MM.1S (cell line): Measurements from ENCODE around the gene TSHZ2.

Source experiments
- DNase-seq: peaks from one replicate; pipeline ENCODE4 v3.0.0-alpha.2; 2015
- H2AFZ ChIP-seq: fragments of 300-600 bp; sonication (generic); 2 replicates; pipeline ENCODE4 v1.6.0; 2016; ENCODE audit warnings: antibody characterized with exemption, low read length
- H3F3A ChIP-seq: fragments of 300-600 bp; sonication (generic); 2 replicates; pipeline ENCODE4 v1.6.1; 2016; ENCODE audit warnings: mild to moderate bottlenecking, antibody characterized with exemption, low read length, moderate library complexity, mixed read lengths; ENCODE audit not compliant: insufficient read depth
- H3K27ac ChIP-seq: fragments of 300-600 bp; sonication (generic); 2 replicates; pipeline ENCODE4 v1.5.1; 2016; ENCODE audit warnings: mild to moderate bottlenecking, low read length
- H3K27me3 ChIP-seq: fragments of 300-600 bp; sonication (generic); replicated peaks from 2 replicates; pipeline ENCODE4 v1.6.0; 2016; ENCODE audit warnings: low read length; ENCODE audit not compliant: insufficient read depth
- H3K36me3 ChIP-seq: fragments of 300-600 bp; sonication (generic); replicated peaks from 2 replicates; pipeline ENCODE4 v1.6.1; 2016; ENCODE audit warnings: mild to moderate bottlenecking, low read length, mixed read lengths; ENCODE audit not compliant: insufficient read depth
- H3K4me1 ChIP-seq: fragments of 300-600 bp; sonication (generic); 2 replicates; pipeline ENCODE4 v1.6.1; 2016; ENCODE audit warnings: low read length, mixed read lengths
- H3K4me2 ChIP-seq: fragments of 300-600 bp; sonication (generic); 2 replicates; pipeline ENCODE4 v1.6.0; 2016; ENCODE audit warnings: low read depth, low read length
- H3K4me3 ChIP-seq: fragments of 300-600 bp; sonication (generic); 2 replicates; pipeline ENCODE4 v1.5.1; 2016; ENCODE audit warnings: low read length, mixed read lengths
- H3K79me2 ChIP-seq: fragments of 300-600 bp; sonication (generic); 2 replicates; pipeline ENCODE4 v1.6.1; 2016; ENCODE audit warnings: mixed run types, low read length, mixed read lengths
- H3K9ac ChIP-seq: fragments of 300-600 bp; sonication (generic); 2 replicates; pipeline ENCODE4 v1.6.1; 2016; ENCODE audit warnings: low read length, mixed read lengths
- H3K9me2 ChIP-seq: fragments of 300-600 bp; sonication (generic); replicated peaks from 2 replicates; pipeline ENCODE4 v1.6.1; 2016; ENCODE audit warnings: mild to moderate bottlenecking, low read length, mixed read lengths; ENCODE audit not compliant: insufficient read depth
- H3K9me3 ChIP-seq: fragments of 300-600 bp; sonication (generic); replicated peaks from 2 replicates; pipeline ENCODE4 v1.6.1; 2016; ENCODE audit warnings: mild to moderate bottlenecking, low read length, mixed read lengths; ENCODE audit not compliant: insufficient read depth
- H4K20me1 ChIP-seq: fragments of 300-600 bp; sonication (generic); 2 replicates; pipeline ENCODE4 v1.6.1; 2016; ENCODE audit warnings: mild to moderate bottlenecking, low read length, moderate library complexity, mixed read lengths; ENCODE audit not compliant: insufficient read depth
- EZH2 ChIP-seq: fragments of 300-600 bp; sonication (generic); optimal IDR thresholded peaks from 2 replicates; pipeline ENCODE3; 2017; ENCODE audit warnings: low read depth, mild to moderate bottlenecking, antibody characterized with exemption, low read length, mixed read lengths
- EZH2phosphoT487 ChIP-seq: fragments of 300-600 bp; sonication (generic); IDR thresholded peaks from 2 replicates; pipeline ENCODE4 v1.6.1; 2018; ENCODE audit warnings: antibody characterized with exemption, low read length
- TF ChIP-seq, protein P1 (sequence below): fragments of 300-600 bp; sonication (generic); IDR thresholded peaks from 2 replicates; pipeline ENCODE4 v1.5.1; 2016; ENCODE audit warnings: antibody characterized with exemption, low read length, mixed read lengths

Gene TSHZ2

DNA sequence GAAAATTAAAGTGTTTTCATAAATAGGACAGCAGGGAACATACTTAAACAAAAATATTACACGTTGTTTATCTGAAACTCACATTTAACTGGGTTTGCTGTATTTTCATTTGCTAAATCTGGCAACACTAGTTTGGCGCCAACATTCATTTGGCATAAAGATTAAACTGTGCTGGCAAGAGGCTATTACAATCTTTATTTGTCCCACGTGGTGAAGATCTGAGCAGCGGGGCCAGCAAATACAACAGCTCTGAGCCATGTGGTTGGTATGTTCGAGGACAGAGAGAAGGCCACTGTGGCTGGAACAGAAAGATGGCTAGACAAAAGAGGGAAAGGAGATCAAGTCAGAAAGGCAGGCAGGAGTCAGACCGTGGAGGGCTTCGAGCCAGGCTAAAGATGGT, 387.3 kb downstream of the TSHZ2 start:
- no peak overlapping the region for H2AFZ ChIP-seq
- H3K9me2 ChIP-seq = no peaks in the 10 kb centered on the region
- H3K9me3 ChIP-seq = no peaks in the 10 kb centered on the region
- DNase-seq = no peak
- no peaks in the 10 kb centered on the region for H4K20me1 ChIP-seq
- no peaks in the 10 kb centered on the region; the same call in 1 of the 2 replicates for H3K36me3 ChIP-seq
- no peaks in the 10 kb centered on the region for H3F3A ChIP-seq
- no peak overlapping the region for H3K9ac ChIP-seq
- no peaks in the 10 kb centered on the region for H3K27me3 ChIP-seq
- H3K4me1 ChIP-seq = no peaks in the 10 kb centered on the region
- H3K4me2 ChIP-seq = no peak overlapping the region
- H3K27ac ChIP-seq = no peak overlapping the region
- no peak overlapping the region for H3K4me3 ChIP-seq
- no peaks in the 10 kb centered on the region for H3K79me2 ChIP-seq
- TF ChIP-seq EZH2phosphoT487 (no peak), EZH2 (no peak)
- TF ChIP-seq, protein P1, sequence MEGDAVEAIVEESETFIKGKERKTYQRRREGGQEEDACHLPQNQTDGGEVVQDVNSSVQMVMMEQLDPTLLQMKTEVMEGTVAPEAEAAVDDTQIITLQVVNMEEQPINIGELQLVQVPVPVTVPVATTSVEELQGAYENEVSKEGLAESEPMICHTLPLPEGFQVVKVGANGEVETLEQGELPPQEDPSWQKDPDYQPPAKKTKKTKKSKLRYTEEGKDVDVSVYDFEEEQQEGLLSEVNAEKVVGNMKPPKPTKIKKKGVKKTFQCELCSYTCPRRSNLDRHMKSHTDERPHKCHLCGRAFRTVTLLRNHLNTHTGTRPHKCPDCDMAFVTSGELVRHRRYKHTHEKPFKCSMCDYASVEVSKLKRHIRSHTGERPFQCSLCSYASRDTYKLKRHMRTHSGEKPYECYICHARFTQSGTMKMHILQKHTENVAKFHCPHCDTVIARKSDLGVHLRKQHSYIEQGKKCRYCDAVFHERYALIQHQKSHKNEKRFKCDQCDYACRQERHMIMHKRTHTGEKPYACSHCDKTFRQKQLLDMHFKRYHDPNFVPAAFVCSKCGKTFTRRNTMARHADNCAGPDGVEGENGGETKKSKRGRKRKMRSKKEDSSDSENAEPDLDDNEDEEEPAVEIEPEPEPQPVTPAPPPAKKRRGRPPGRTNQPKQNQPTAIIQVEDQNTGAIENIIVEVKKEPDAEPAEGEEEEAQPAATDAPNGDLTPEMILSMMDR = no peak

GRCh38 chr20:53360852-53361251, 388.7 kb downstream of the TSHZ2 start:
- H3K9ac ChIP-seq = no peak overlapping the region
- H3K9me2 ChIP-seq = no peaks in the 10 kb centered on the region
- H2AFZ ChIP-seq = no peak overlapping the region
- DNase-seq = no peak
- no peaks in the 10 kb centered on the region for H3K4me1 ChIP-seq
- no peaks in the 10 kb centered on the region for H3K79me2 ChIP-seq
- H3K36me3 ChIP-seq = no peaks in the 10 kb centered on the region; the same call in 1 of the 2 replicates
- TF ChIP-seq EZH2 (no peak), EZH2phosphoT487 (no peak)
- TF ChIP-seq, protein P1 = no peak
- H4K20me1 ChIP-seq = no peaks in the 10 kb centered on the region
- H3K4me3 ChIP-seq = no peak overlapping the region
- no peaks in the 10 kb centered on the region for H3F3A ChIP-seq
- H3K9me3 ChIP-seq = no peaks in the 10 kb centered on the region
- H3K4me2 ChIP-seq = no peak overlapping the region
- H3K27me3 ChIP-seq = no peaks in the 10 kb centered on the region
- H3K27ac ChIP-seq = no peak overlapping the region

- no peak overlapping the region for H3K9ac ChIP-seq
- H3K27me3 ChIP-seq = no peaks in the 10 kb centered on the region
- no peaks in the 10 kb centered on the region for H3K4me1 ChIP-seq
- no peak overlapping the region for H3K27ac ChIP-seq
- no peaks in the 10 kb centered on the region for H3F3A ChIP-seq
- no peak overlapping the region for H3K4me3 ChIP-seq
- H3K79me2 ChIP-seq = no peaks in the 10 kb centered on the region
- no peak overlapping the region for H2AFZ ChIP-seq
- no peak for DNase-seq
- no peaks in the 10 kb centered on the region for H3K9me2 ChIP-seq
- H3K4me2 ChIP-seq = no peak overlapping the region
- H4K20me1 ChIP-seq = no peaks in the 10 kb centered on the region
- TF ChIP-seq, protein P1 = no peak
- no peak for TF ChIP-seq EZH2
- no peak for TF ChIP-seq EZH2phosphoT487
- H3K9me3 ChIP-seq = no peaks in the 10 kb centered on the region
- no peaks in the 10 kb centered on the region for H3K36me3 ChIP-seq
These were observed 390.6 kb downstream of the TSHZ2 start for GRCh38 chr20:53362736-53363135.
